ENCODE results near the gene LDAF1. TPM values are rescaled to one million over a fixed set of nuclear protein-coding genes. Genes with fewer than 3 reads are reported as not detected.
A peak's percentile ranks its signal among the peaks of the same experiment; 100 is the strongest.

Gene LDAF1
- total RNA-seq, 3 donors from 2014 or later = 34.3 to 66.6 (median 37.5) TPM

DNA sequence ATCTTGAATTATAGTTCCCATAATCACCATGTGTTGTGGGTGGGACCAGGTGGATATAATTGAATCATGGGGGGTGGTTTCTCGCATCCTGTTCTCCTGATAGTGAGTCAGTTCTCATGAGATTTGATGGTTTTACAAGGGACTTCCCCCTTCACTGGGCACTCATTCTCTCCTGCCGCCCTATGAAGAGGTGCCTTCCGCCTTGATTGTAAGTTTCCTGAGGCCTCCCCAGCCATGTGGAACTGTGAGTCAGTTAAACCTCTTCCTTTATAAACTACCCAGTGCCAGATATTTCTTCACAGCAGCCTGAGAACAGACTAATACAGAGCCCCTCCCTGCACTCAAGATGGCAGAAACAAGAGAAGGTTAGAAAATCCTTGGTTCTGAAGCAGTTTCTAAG lies 26.4 kb downstream of the LDAF1 start:
- no peak for DNase-seq
- H3K9me3 ChIP-seq = no peaks in the 10 kb centered on the region
- ATAC-seq = peak; percentile 30
- H3K36me3 ChIP-seq (ENCODE audit: low read depth) = no peaks in the 10 kb centered on the region
- TF ChIP-seq, protein P1, sequence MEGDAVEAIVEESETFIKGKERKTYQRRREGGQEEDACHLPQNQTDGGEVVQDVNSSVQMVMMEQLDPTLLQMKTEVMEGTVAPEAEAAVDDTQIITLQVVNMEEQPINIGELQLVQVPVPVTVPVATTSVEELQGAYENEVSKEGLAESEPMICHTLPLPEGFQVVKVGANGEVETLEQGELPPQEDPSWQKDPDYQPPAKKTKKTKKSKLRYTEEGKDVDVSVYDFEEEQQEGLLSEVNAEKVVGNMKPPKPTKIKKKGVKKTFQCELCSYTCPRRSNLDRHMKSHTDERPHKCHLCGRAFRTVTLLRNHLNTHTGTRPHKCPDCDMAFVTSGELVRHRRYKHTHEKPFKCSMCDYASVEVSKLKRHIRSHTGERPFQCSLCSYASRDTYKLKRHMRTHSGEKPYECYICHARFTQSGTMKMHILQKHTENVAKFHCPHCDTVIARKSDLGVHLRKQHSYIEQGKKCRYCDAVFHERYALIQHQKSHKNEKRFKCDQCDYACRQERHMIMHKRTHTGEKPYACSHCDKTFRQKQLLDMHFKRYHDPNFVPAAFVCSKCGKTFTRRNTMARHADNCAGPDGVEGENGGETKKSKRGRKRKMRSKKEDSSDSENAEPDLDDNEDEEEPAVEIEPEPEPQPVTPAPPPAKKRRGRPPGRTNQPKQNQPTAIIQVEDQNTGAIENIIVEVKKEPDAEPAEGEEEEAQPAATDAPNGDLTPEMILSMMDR (IDR thresholded peaks at IDR 0.05) = no peak
- H3K4me3 ChIP-seq = no peak overlapping the region
- peaks cover 8% of the 10 kb centered on the region for H3K4me1 ChIP-seq (ENCODE audit: low read depth)
- intact Hi-C loops (cut with DNase I, micrococcal nuclease) = no loop called here

DNA sequence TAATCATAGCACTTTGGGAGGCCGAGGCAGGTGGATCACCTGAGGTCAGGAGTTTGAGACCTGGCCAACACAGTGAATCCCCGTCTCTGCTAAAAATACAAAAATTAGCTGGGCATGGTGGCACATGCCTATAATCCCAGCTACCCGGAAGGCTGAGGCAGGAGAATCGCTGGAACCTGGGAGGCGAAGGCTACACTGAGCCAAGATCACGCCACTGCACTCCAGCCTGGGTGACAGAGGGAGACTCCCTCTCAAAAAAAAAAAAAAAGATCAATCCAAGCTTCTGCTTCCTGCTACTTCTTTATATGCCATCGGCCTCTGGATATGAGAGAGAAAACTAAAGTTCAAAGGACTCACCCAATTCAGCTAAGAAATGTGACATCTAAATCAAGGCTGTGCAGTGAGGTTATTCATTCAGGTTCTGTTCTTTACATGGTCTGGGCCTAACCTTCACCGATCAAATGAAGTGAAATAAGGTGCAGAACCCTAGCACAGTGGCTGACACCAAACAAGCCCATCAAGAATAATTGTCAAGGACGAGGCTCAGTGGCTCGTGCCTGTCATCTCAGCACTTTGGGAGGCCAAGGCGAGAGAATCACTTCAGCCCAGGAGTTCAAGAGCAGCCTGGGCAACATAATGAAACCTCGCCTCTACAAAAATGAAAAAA lies 27.3 kb downstream of the LDAF1 start:
- Histone ChIP-seq H3K9me3 (no peaks in the 10 kb centered on the region), H3K4me1 (ENCODE audit: low read depth) (peaks cover 8% of the 10 kb centered on the region), H3K4me3 (no peak overlapping the region), H3K36me3 (ENCODE audit: low read depth) (no peaks in the 10 kb centered on the region)
- peak in 2 of 3 donors; percentile 41 to 60 for DNase-seq
- intact Hi-C loops (cut with DNase I, micrococcal nuclease) = no loop called here
- peak; percentile 43 for ATAC-seq
- TF ChIP-seq, protein P1 (IDR thresholded peaks at IDR 0.05) = no peak

DNA sequence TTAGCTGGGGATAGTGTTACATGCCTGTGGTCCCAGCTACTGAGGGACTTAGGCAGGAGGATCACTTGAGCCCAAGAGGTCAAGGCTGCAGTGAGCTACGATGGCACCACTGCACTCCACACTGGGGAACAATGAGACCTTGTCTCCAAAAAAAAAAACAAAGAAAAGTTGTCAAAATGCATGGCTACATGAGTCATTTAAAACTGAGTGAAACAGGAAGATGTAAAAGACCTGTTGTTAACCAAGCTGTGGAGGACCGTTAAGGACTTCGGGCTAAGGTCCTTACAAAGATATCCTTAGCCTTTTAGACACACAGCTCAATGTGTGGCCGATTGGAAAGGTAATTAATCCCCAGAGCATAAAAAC lies 27.8 kb downstream of the LDAF1 start:
- H3K9me3 ChIP-seq = no peaks in the 10 kb centered on the region
- ATAC-seq (no peak), DNase-seq (no peak)
- no peaks in the 10 kb centered on the region for H3K36me3 ChIP-seq (ENCODE audit: low read depth)
- intact Hi-C loops (cut with DNase I, micrococcal nuclease) = no loop called here
- TF ChIP-seq, protein P1 (IDR thresholded peaks at IDR 0.05) = no peak
- no peak overlapping the region for H3K4me3 ChIP-seq
- peaks cover 8% of the 10 kb centered on the region for H3K4me1 ChIP-seq (ENCODE audit: low read depth)

DNA sequence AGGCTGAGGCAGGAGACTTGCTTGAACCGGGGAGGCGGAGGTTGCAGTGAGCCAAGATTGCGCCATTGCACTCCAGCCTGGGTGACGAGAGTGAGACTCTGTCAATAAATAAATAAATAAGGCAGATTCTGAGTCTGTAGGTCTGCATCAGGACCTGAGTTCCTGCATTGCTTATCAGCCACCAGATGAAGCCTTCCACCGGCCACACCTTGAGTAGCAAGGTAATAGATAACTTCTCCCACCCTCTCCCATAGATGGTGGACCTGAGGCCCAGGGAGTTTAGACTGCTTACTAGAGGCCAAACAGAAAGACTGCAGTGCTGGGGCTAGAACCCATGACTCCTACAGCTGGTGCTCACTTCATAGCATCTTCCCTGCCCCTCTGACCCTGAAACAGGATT lies 30.8 kb downstream of the LDAF1 start:
- H3K9me3 ChIP-seq = no peaks in the 10 kb centered on the region
- no peak overlapping the region for H3K4me3 ChIP-seq
- TF ChIP-seq, protein P1 (IDR thresholded peaks at IDR 0.05) = no peak
- DNase-seq = no peak
- intact Hi-C loops (cut with DNase I, micrococcal nuclease) = no loop called here
- H3K36me3 ChIP-seq (ENCODE audit: low read depth) = no peaks in the 10 kb centered on the region
- peak; percentile 10 for ATAC-seq
- H3K4me1 ChIP-seq (ENCODE audit: low read depth) = peaks cover 8% of the 10 kb centered on the region

DNA sequence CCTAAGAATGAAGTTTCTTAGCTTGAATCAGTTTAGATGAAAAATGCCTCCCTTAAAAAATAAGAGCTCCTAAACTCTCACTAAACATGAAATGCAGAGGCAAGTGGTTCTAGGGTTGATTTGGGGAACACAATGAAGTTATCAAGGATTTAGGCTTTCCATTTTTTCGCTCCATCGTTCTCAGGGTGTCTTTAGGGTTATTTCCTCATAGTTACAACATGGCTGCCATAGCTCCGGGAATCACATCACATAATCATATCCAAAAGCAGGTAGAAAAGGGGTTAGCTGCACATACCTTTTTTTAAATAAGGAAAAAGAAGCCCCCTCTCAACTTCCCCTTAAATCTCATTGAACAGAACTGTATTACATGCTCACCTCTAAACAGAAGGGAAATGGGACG lies 31.5 kb downstream of the LDAF1 start:
- no peaks in the 10 kb centered on the region for H3K36me3 ChIP-seq (ENCODE audit: low read depth)
- TF ChIP-seq, protein P1 (IDR thresholded peaks at IDR 0.05) = no peak
- intact Hi-C loops (cut with DNase I, micrococcal nuclease) = no loop called here
- H3K4me3 ChIP-seq = no peak overlapping the region
- H3K9me3 ChIP-seq = no peaks in the 10 kb centered on the region
- ATAC-seq (no peak), DNase-seq (no peak)
- H3K4me1 ChIP-seq (ENCODE audit: low read depth) = peaks cover 8% of the 10 kb centered on the region

DNA sequence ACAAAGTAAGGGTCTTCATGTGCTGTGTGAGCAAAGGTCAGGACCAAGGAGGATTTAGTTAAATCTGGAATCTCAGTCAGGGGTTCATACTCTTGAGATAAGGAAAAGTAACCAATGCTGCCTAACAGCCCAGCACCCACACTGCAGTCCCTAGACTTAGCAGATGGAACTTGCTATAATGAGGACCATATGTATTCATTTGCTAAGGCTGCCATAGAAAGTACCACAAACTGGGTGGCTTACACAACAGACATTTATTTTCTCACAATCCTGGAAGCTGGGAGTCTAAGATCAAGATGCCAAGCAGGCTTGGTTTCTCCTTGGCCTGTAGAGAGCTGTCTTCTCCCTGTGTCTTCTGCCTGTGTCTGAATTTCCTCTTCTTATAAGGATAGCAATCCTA lies 32.1 kb downstream of the LDAF1 start:
- TF ChIP-seq, protein P1 (IDR thresholded peaks at IDR 0.05) = no peak
- Histone ChIP-seq H3K4me3 (no peak overlapping the region), H3K9me3 (no peaks in the 10 kb centered on the region), H3K36me3 (ENCODE audit: low read depth) (no peaks in the 10 kb centered on the region), H3K4me1 (ENCODE audit: low read depth) (peaks cover 8% of the 10 kb centered on the region)
- intact Hi-C loops (cut with DNase I, micrococcal nuclease) = no loop called here
- no peak for DNase-seq
- no peak for ATAC-seq
